OCI-LY7 (cell line): Measurements from ENCODE around the gene ZNF182. TPM values are rescaled to one million over a fixed set of nuclear protein-coding genes. Genes with fewer than 3 reads are reported as not detected.
"Not testable (repeated sequence)": the region's sequence is repeated elsewhere in the genome, so short reads cannot be mapped to it uniquely, and the experiment has no call there.

ENCODE experiments used
- BruUV-seq: library from RNA; stranded (reverse); fragments of 400-500 nt; replicated peaks from 2 replicates; lab custom pipeline; 2021; lab: Mats Ljungman, UMichigan
- CTCF ChIA-PET: fragments of 300-600 bp; sonication (Branson Sonifier 250); formaldehyde crosslinking; loops from one replicate; lab custom pipeline; 2022; ENCODE audit warnings: antibody characterized with exemption; ENCODE audit not compliant: unreplicated experiment; lab: Charles Lee
- POLR2A ChIA-PET: fragments of 300-600 bp; sonication (Branson Sonifier 250); formaldehyde crosslinking; loops from one replicate; lab custom pipeline; 2022; ENCODE audit warnings: antibody characterized with exemption; lab: Charles Lee
- DNase-seq: peaks from one replicate; pipeline ENCODE4 v3.0.0-alpha.2; 2015; ENCODE audit warnings: low spot score
- H2AFZ ChIP-seq: fragments of 200-600 bp; sonication (generic), shearing (Covaris generic); 2 replicates; pipeline ENCODE4 v1.6.1; 2014; ENCODE audit warnings: mild to moderate bottlenecking, antibody characterized with exemption, low read length, moderate library complexity
- H3K27ac ChIP-seq: fragments of 200-600 bp; sonication (generic); 2 replicates; pipeline ENCODE4 v1.5.1; 2014; ENCODE audit warnings: mixed run types, low read depth, mild to moderate bottlenecking, moderate library complexity, low read length, inconsistent platforms; ENCODE audit not compliant: poor library complexity, severe bottlenecking
- H3K36me3 ChIP-seq: fragments of 200-600 bp; sonication (generic); 2 replicates; pipeline ENCODE4 v1.6.1; 2014; ENCODE audit warnings: mild to moderate bottlenecking, antibody characterized with exemption, low read length, moderate library complexity, mixed read lengths; ENCODE audit not compliant: insufficient read depth
- H3K4me1 ChIP-seq: fragments of 200-600 bp; sonication (generic); 2 replicates; pipeline ENCODE4 v1.5.1; 2014; ENCODE audit warnings: mild to moderate bottlenecking, low read length; ENCODE audit not compliant: insufficient read depth, poor library complexity, severe bottlenecking
- H3K4me2 ChIP-seq: fragments of 200-600 bp; sonication (generic); 2 replicates; pipeline ENCODE4 v1.6.1; 2014; ENCODE audit warnings: mild to moderate bottlenecking, low read length
- H3K4me3 ChIP-seq: fragments of 200-600 bp; sonication (generic); 2 replicates; pipeline ENCODE4 v1.5.1; 2014; ENCODE audit warnings: mild to moderate bottlenecking, low read depth, low read length; ENCODE audit not compliant: poor library complexity, severe bottlenecking
- H3K79me2 ChIP-seq: fragments of 200-600 bp; sonication (generic); 2 replicates; pipeline ENCODE4 v1.6.1; 2016; ENCODE audit warnings: low read depth, mild to moderate bottlenecking, low read length, moderate library complexity, mixed read lengths; ENCODE audit not compliant: insufficient read depth
- H3K9me2 ChIP-seq: fragments of 200-600 bp; sonication (generic); 2 replicates; pipeline ENCODE4 v1.6.1; 2016; ENCODE audit warnings: mild to moderate bottlenecking, low read length, mixed read lengths; ENCODE audit not compliant: insufficient read depth
- H3K9me3 ChIP-seq: fragments of 200-600 bp; sonication (generic); 2 replicates; pipeline ENCODE4 v1.6.1; 2014; ENCODE audit warnings: mild to moderate bottlenecking, mixed run types, low read length, mixed read lengths
- H4K20me1 ChIP-seq: fragments of 200-600 bp; sonication (generic); 2 replicates; pipeline ENCODE4 v1.6.1; 2014; ENCODE audit warnings: mild to moderate bottlenecking, antibody characterized with exemption, low read length, moderate library complexity, mixed read lengths; ENCODE audit not compliant: insufficient read depth
- CTCF ChIP-seq: fragments of 200-600 bp; sonication (generic); conservative IDR thresholded peaks from 2 replicates; pipeline ENCODE4 v1.5.1; 2014; ENCODE audit warnings: mild to moderate bottlenecking, antibody characterized with exemption, low read length, moderate library complexity, mixed read lengths
- EZH2phosphoT487 ChIP-seq: fragments of 200-600 bp; sonication (generic); IDR thresholded peaks from 2 replicates; pipeline ENCODE4 v1.6.1; 2018; ENCODE audit warnings: low read depth, borderline replicate concordance, mild to moderate bottlenecking, mixed run types, antibody characterized with exemption, low read length, moderate library complexity, mixed read lengths
- intact Hi-C: fragments of 100-400 bp; cut with micrococcal nuclease; formaldehyde crosslinking; loops from one replicate; pipeline ENCODE4 v1.10.0; 2022; ENCODE audit not compliant: unreplicated experiment
- total RNA-seq, 2 experiments: library from RNA; depleted of rRNA in 1 of 2; stranded (reverse); fragments of >200 nt in 1 of 2; shearing (Covaris generic) in 1 of 2; gene quantifications; 2 replicates each; pipeline ENCODE4 v1.2.3, GENCODE V29; 2014 to 2022

The ZNF182 gene
- total RNA-seq, 2 experiments from 2014 or later = 6.1 to 9.8 TPM

- Histone ChIP-seq H3K9me3 (no peaks in the 10 kb centered on the region), H4K20me1 (no peaks in the 10 kb centered on the region), H3K4me2 (no peak overlapping the region), H2AFZ (no peak overlapping the region), H3K4me1 (no peaks in the 10 kb centered on the region), H3K27ac (no peak overlapping the region), H3K36me3 (no peaks in the 10 kb centered on the region), H3K9me2 (no peaks in the 10 kb centered on the region), H3K4me3 (no peak overlapping the region), H3K79me2 (no peaks in the 10 kb centered on the region)
- intact Hi-C loops = no loop called here
- ChIA-PET POLR2A (no interaction called here), CTCF (no interaction called here)
- TF ChIP-seq CTCF = no peak
- no peak for TF ChIP-seq EZH2phosphoT487
- no peak for DNase-seq
- no TSS peak for BruUV-seq
These were observed 26.4 kb upstream of the ZNF182 start for GRCh38 chrX:48030237-48030636.

GRCh38 chrX:48028091-48028490, 24.3 kb upstream of the ZNF182 start:
- POLR2A ChIA-PET = no interaction called here
- H3K79me2 ChIP-seq = no peaks in the 10 kb centered on the region
- intact Hi-C loops = loop anchor here (5.0 to 10.0 kb wide), 2 partner anchors 373 to 531 kb away; partner anchors contain the start of genes ELK1 and UXT
- no peaks in the 10 kb centered on the region for H3K9me3 ChIP-seq
- DNase-seq = no peak
- H3K4me2 ChIP-seq = no peak overlapping the region
- no peaks in the 10 kb centered on the region for H3K9me2 ChIP-seq
- no peak for TF ChIP-seq EZH2phosphoT487
- TF ChIP-seq CTCF = no peak
- no peak overlapping the region for H3K27ac ChIP-seq
- H3K36me3 ChIP-seq = no peaks in the 10 kb centered on the region
- H4K20me1 ChIP-seq = no peaks in the 10 kb centered on the region
- CTCF ChIA-PET = no interaction called here
- H3K4me1 ChIP-seq = no peaks in the 10 kb centered on the region
- no peak overlapping the region for H2AFZ ChIP-seq
- H3K4me3 ChIP-seq = no peak overlapping the region
- no TSS peak for BruUV-seq

GRCh38 chrX:48027545-48027944, 23.8 kb upstream of the ZNF182 start:
- POLR2A ChIA-PET, H3K4me3 ChIP-seq, H3K4me1 ChIP-seq, H3K79me2 ChIP-seq, H2AFZ ChIP-seq, BruUV-seq, DNase-seq, H3K36me3 ChIP-seq, H3K9me3 ChIP-seq, H3K27ac ChIP-seq, H3K9me2 ChIP-seq, H4K20me1 ChIP-seq, H3K4me2 ChIP-seq: not testable (repeated sequence)
- CTCF ChIA-PET = interaction anchor here (0.6 to 1.1 kb wide), 2 partner anchors 191 to 196 kb away, joined by 3 read pairs; no protein-coding TSS in a partner anchor
- intact Hi-C loops = loop anchor here (2.0 to 10.0 kb wide), 5 partner anchors 69 to 530 kb away; partner anchors contain the start of genes ELK1 and UXT
